Suppressor macrophage treated with lipopolysaccharide for 4 hours (primary cell): Measurements from ENCODE around the gene TMEM82.

Experiments used
- DNase-seq: peaks from one replicate; pipeline ENCODE4 v3.0.0-alpha.2; 2020

Gene TMEM82

DNA sequence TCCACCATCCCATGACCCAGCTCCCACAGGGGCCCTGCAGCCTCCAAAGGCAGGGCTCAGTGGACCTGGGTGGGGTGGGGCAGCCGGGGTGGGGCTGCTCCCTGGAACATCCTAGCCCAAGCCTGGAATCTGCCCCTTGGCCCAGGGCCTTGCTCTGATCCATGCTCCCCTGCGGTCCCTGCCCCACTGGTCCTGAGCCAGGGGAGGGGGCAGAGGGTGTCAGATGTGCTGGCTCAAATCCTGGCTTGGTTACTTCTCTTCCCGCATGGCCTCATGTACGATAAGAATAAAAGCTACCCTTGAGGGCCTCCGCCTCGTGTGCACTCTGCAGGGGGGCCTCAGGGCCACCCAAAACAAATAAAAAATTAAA lies 5.4 kb upstream of the TMEM82 start:
- no peak for DNase-seq

DNA sequence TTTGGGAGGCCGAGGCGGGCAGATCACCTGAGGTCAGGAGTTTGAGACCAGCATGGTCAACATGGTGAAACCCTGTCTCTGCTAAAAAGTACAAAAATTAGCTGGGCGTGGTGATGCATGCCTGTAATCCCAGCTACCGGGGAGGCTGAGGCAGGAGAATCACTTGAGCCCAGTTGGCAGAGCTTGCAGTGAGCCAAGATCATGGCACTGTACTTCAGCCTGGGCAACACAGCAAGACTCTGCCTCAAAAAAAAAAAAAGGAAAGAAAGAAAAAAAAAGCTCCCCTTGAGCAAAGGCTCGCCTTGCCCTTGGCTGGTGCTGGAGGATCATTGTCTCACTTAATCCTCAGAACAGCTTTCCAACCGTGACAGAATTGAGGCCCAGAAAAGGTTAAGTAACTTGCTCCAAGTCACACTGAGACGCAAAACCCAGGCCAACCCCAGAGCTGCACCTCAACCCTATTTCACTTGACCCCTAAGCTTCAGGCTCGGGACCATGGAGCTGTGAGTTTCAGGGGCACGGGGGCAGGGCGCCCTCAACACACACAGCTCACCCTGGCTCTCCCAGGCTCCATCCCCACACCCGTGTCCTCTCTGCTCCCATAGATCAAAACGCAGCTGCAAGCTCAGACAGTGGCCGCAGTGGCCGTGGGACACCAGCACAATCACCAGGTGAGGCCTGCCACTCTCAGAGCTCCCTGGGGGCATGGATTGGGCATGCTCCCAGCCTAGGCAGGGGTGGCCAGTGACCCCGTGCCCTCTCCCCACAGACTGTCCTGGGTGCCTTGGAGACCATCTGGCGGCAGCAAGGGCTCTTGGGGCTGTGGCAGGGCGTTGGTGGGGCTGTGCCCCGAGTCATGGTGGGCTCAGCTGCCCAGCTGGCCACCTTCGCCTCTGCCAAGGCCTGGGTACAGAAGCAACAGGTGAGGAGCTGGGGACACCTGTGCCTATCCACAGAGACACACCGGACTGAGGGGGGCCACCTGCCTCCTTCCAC lies 4.7 kb upstream of the TMEM82 start:
- DNase-seq: no peak

DNA sequence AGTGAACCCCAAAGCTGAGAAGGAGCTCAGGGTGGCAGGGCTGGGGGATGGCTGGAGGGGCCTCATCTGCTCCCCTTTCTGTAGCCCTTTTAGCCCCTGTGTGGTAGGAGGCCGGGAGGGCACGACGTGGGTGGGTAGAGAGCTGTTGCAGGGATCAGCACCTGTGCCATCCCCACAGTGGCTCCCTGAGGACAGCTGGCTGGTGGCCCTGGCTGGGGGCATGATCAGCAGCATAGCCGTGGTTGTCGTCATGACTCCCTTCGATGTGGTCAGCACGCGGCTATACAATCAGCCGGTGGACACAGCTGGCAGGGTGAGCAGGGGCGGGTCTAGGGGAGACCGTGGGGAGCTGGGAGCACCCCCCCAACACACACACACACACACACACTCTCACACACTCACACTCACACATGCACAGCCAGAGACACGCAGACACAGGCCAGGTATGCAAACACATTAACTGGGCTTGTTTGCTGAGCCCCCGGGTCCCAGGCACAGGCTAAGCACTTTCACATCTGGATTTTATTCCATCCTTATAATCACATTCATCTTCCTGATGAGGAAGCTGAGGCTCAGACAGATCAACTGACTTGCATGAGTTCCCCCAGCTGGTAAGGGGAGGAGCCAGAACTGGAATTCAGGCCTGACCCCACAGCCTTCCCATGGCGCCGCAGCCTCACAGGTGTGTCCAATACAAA lies 3.7 kb upstream of the TMEM82 start:
- DNase-seq: no peak

DNA sequence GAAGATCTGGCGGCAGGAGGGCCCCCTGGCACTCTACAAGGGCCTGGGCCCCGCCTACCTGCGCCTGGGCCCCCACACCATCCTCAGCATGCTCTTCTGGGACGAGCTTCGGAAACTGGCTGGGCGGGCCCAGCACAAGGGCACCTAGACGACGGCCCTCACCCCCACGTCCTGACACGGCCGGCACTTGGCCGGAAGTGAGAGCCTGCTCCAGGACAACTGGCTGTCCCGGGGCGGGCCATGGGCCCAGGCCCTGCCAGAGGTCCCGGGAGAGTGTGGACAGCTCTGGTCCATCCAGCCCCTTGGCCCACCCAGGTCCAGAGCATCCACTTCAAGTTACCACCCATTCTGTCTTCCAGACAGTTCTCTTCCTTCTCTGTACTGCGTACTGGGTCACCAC lies 3.0 kb upstream of the TMEM82 start:
- no peak for DNase-seq

DNA sequence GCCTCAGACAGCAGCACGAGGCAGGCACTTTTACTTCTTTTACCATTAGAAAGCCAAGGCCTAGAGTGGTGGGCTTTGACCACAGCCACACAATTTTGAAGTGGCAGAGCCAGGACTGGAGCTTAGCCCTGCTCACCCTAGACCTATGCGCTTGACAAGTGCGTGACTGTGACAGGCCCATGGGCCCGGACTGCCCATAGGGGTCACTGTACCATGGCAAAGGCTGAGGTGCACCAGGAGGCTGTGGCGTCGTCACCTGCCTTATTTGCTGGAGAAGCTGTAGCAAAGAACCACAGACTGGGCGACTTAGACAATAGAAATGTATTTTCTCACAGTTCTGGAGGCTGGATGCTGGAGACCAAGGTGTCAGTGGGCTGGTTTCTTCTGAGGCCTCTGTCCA lies 2.6 kb upstream of the TMEM82 start:
- no peak for DNase-seq

DNA sequence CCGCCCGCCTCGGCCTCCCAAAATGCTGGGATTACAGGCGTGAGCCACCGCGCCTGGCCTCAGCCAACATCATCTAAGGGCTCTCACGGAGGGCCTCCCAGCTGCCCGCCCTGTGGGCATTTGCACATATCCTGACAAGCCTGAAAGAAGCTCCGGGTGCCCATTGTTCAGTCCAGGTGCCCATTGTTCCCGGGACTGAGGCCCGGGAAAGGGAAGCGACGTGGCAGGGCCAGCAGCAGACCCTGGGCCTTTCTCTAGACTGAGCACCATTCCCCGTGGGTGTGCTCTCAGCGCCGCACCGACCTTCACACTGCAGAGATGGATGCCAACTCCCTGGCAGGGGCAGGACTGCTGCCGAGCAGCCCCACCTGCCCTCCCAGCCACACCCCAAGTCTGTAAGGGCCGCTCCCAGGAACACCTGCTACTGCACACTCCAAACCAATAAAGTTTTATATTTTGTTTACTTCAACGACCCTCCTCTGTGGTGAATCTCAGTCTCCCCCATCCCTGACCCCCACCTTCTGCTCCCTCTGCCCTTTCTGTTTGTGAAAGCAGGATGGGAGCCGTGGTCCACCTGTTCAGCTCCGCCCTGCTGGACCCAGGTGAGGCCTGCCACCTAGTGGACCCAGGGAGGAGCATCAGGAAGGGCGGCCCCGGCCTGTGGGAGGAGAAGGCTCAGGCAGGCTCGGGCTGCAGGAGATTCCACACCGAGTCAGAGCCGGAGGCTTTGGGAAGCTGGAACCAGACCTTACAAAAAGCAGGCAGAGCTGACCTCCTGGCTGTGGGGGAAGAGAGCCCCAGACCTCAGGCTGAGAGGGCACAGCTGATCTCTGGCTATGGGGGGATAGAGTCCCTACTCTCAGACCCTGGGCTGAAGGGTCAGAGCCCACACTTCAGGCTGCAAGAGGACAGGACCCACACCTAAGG lies 1.1 kb upstream of the TMEM82 start:
- DNase-seq: peak; percentile 50

DNA sequence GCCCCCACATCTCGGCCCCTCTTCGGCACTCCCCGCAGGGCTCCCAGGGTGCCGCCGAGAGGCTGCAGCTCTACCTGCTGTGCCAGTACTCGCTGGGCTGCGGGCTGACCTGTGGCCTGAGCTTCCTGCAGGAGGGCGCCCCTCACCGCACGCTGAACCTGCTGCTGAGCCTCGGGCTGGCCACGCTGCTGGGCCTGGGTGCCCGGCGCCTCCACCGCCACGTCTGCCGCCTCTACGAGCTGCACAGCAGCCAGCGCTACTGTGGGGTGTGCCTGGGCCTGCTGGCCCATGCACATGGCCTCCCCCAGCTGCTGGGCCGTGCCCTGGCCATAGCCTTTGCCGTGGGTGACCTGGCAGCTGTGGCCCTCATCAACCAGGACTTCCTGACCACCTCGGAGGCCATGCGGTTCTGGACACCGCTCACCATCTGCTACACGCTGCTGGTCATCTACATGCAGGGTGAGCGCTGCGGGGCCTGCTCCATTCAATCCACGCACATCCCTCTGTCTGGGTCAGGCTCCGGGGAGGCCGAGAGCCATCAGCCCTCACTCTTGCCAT lies 1.9 kb downstream of the TMEM82 start:
- DNase-seq: no peak

DNA sequence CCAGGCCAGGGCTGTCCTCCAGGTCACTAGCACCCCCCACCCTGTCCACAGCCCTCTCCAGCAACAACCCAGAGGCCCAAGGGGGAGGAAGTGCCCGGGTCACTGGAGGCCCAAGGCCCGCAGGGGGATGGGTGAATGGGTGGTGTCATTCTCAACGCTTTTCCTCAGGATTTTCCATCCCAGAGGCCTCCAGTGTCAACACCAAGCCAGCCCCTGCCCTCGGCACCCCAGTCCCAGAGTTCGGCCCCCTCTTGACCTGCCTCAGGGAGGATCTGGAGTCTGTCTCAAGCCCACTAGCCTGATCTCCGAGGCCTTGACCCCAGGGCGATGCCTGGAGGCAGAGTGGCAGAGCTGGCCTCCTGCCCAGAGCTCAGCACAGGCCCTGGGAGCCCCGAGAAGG lies 5.1 kb downstream of the TMEM82 start:
- DNase-seq: no peak

DNA sequence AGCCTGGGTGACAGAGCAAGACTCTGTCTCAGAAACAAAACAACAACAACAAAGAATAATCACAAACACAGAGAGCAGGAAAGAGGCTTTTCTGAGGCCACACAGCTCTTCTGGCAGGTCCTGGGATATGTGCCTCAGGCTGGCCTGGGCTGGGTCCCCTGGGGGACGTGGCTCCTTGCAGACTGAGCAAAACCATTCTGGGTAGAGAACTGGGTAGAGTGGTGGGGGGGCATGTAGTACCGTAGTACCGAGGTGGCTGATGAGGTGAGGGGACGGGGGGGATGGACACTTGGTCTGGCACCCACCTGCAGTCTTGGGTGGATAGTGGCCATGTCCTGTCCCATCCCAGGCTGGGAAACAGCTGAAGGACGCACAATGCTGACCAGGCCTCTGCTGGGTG lies 6.0 kb downstream of the TMEM82 start:
- no peak for DNase-seq

DNA sequence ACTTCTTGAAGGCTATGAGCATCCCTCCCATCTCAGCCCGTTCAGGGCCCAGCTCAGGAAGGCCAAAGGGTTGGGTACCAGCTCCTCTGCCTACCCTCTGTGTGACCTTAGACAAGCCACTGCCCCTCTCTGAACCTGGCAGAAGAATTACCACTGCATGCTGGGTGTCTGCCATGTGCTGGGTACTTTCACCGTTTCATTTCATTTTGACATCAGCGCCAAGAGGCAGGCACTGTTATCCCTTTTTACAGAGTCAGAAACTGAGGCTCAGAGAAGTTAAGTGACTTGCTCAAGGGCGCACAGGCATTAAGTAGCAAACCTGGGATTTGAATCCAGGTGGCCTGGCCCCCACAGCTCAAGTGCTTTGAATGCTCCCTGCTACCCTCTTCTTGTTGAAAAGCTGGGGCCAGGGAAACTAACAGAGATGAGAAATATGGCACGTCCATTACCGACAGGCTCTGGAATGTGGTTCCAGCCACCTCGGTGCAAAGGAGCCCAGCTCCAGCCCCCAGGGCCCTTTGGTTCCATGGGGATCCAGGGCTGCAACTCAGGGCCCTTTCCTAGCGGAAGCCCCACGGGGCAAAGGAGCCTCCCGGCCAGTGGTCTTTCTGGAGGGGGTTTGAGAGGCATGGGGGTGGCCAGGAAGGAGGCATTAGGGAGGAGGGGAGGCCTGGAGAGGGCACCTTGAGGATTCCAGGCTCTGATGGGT lies 6.5 kb downstream of the TMEM82 start:
- DNase-seq: no peak

DNA sequence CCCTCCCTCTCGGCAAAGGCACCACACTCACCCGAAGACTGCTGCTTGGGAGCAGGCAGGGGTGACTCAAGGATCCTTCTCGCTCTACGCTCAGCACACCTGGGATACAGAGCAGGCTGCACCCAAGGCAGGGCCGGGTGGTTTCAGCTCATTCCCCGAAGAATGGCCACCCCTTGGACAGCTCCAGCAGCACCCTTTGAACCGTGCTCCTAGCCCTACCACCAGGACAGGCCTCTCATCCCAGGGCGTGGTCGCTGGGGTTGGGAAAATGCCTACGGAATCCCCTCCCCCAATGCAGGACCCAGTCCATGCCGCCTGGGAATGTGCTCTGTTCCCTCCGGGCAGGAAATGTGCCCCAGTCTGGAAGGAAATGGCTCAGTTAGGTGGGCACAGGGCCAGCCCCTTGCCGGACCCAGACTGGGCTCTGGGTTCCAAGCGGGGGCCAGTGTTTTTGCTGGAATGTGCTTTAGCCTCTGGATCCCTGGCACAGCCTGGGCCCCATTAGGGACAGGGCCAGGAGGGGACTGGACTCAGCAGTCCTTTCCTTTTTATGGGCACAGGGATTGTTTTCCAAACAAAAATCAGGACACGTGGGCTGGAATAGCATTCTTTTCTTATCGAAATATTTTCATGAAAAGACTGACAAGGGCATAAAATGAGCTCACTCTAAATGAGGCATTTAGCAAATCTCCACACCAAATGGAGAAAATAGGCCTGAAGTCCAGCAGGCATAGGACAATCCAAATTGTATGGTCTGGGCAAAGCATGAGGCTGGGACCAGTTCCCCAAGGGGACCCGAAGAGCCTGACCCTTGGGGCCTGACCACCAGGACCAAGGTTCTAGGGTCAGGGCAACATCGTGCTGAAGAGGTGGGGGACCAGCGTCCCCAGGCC lies 7.3 kb downstream of the TMEM82 start:
- DNase-seq: no peak

DNA sequence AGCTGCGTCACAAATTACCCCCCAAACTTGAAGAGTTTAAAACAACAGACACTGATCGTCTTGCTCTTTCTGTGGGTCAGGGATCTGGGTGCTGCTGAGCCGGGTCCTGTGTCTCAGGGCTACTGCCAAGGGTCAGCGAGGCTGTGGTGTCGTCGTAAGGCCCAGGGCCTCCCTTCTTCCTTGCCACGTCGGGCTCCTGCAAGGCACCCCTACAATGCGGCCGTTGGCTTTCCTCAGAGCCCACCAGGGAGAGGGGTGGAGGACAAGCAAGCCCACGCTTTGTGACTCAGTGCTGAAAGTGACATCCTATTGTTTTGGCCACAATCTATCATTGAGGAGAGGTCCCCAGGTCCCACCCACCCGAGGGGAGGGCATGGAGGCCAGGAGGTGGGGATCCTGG lies 8.6 kb downstream of the TMEM82 start:
- DNase-seq: no peak

DNA sequence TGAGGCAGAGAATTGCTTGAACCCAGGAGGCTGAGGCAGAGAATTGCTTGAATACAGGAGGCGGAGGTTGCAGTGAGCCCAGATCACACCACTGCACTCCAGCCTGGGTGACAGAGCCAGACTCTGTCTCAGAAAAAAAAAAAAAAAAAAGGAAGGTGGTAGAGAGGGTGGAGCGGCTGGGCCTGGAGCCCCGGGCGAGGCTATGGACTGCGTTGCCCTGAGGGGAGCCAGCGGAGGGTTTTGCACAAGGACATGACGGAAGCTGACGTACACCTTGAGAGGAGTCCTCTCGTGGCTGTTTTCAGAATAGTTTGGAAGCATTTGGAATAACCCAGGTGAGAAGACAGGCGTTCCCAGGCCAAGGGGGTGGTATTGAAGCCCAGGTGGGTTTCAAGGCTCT lies 9.4 kb downstream of the TMEM82 start:
- no peak for DNase-seq

DNA sequence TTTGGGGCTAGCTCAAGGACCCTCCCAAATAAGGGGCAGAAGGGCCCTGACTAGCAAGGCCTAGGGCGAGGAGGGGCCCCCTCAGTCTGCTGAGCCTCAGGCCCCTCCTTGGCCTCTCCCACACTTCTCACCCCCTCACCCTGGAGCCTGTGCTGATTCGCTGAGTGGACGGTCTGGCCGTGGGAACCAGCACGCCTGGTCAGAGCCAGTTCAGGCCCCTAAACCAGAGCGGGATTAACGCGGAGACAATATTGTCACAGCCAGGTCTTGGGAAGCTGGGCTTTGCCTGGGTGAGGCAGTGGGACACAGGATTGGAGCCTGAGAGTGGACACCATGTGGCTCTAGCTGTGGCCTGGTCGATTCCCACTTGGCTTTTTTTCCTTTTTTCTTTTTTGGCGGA lies 11.5 kb downstream of the TMEM82 start:
- no peak for DNase-seq

DNA sequence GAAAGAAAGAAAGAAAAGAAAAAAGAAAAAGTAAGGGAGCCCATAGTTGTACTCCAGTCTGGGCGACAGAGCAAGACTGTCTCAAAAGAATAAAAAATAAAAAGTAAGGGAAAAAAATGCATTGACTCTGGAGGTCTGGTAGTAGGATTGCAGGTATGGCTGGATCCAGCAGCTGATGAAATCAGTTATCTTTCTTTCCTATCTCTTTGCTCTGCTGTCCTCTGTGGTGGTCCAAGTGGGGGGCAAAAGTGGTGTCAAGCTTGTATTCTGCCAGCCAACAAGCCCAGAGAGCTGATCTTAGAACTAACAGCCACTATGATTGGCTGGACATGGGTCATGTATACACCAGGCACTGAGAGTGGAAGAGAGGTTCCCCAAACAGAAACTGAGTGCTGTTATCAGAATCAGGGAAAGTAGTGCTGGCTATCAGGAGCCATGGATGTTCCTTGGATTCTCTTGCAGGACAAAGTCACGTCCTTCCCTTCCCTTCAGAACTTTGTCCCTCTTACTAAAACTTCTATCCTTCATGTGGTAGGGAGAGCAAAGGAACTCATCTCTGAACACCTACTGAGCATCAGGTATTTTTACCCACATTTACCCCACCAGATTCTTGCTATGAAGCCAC lies 12.8 kb downstream of the TMEM82 start:
- no peak for DNase-seq

DNA sequence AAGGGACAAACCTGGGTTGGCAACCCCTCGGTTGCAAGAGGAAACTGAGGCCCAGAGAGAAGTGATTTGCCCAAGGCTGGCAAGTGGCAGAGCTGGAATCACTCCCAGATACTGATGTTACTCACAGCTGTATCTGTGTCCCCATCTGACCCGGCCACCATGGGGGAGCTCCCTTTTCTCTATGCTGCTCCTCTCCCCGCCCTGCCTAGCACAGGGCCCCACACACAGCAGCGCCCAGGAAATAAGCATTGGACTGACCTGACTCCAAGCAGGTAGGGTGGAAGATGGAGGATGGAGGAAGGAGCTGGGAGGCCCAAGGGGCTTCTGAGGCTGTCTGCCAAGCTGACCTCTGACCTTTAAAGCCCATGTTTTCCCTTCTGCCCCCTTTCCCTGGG lies 13.3 kb downstream of the TMEM82 start:
- DNase-seq: no peak

DNA sequence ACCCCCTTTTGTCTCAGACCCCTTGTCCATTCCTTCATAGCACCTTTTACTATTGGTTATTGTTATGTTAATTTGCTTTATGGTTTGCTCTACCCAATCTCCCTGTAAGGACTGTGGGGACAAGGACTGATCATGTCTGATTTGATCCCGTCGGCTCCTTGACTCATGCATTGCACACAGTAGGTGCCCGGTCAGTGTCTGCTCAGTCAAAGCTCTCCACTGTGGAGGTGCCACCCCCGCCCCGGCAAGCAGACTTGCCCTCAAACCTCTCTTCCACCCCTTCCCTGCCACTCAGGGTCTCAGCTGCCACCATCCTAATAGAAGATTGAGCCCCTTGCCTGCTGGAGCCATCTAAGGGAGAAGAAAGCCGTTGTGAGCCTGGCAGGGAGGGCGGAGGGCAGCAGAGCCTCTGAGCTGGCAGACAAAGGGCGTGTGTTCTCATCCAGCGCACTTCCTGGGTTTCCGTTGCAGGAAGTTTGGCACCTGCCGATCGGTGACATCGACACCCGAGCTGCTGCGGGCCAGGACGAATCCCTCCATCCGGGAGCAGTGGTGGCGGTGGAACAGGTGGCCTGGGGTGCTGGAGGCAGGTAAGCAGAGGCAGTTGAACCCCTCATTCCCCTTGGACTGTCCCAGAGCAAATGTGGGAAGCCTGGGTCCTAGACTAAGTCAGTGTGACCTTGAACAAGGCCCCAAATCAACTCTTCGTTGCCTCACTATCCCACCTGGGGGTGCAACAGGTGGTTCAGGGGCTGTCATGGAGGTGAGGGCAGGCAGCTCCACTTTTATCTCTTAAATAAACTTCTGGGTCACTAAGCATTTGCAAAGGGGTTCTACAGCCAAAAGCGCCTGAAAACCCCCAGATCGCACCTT lies 14.1 kb downstream of the TMEM82 start:
- DNase-seq: no peak

DNA sequence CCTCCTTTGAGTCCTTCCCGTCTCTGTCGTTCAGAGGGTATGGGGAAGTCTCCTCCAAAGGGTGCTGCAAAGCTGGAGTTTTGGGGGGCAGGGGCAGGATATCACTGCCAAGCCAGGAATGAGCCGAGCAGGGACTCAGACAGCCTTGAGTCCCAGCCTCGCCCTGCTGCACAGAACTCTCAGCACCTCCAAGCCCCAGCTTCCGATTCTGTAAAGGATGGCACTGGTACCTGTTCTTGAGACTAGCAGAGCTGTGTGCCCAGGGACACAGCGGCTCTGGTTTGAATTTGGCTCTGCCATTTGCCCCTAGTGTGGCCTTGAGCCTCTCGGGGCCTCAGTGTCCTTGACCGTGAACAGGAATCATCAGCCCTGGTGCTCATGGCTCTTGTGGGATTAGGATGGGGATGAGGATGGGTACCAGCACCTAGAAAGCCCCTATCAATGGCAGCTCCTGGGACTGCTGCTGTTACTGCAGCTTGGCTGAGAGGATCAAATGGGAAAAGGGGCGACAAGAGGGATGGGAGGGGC lies 14.8 kb downstream of the TMEM82 start:
- no peak for DNase-seq

DNA sequence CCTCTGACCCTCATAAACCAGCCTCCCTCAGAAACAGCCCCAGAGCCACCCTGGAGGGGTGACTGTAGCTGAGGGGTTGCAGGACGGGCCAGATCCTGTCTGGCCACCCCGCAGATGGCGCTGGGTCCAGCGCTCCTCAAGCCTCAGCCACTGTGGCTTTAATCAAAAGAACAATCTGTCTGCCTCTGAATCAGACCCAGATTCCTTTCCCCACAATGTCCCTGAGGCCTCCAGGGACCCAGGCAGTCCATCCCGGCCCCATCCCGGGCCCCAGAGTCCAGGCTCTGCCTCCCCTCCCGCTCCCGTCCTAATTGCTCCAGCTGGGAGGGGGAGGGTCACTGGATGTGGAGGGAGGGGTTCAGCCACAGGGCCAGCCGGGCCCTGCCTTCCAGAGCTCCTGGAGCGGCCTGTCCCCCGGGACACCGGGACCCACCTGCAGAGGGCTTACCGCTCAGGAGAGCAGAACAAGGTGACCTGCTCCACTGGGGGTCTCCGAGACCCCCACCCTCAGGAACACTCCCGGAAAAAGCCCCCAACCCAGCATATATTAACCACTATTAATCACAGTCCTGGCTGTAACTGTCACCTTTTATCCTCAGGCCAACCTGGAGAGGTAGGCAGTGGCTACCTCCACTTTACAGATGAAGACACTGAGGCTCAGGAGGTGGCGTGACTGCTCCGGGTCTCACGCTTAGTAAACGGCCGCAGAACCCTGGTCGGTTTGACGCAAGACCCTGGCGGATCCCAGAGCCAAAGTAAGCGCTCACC lies 15.5 kb downstream of the TMEM82 start:
- DNase-seq: no peak
